ENCODE data around the gene PLPP7. TPM values are rescaled to one million over a fixed set of nuclear protein-coding genes. Genes with fewer than 3 reads are reported as not detected.

The PLPP7 gene
- total RNA-seq, 4 donors from 2014 or later, result 7.8 to 11.1 (median 8.5) TPM

DNA sequence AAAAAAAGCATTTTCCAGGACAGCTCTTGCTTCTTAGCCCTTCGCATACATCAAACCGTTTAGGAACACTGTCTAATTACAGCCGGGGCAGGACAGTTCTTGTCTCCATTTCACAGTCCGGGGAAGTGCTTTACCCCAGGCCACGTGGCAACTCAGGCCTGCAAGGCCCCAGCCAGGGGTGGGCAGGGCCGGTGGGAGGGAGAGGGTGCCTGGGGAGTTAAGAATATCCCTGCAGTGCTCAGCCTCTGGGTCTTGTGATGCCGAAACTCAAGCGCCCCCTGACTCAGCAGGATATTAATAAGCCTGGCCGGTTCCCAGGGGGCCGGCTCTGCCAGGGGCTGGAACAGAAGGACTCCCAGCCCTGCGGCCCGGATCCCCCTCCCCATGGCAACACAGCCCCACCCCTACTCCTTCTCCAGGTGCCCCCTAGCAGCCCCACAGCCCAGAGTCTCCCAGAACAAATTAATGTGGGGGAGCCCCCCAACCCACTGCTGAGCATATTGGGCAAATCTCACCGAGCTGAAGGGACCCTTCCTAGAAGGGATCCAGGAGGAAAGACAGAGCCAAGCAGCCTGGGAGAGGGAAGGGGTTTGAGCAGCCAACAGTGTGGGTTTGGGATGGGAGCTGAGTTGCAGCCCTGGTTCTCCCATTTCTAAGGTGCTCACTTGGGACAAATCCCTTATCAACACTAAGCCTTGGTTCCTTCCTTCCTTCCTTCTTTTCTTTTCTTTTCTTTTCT lies 45.3 kb downstream of the PLPP7 start:
- no peak for TF ChIP-seq CTCF (IDR thresholded peaks at IDR 0.05; ENCODE audit: low read depth)

- no peak for TF ChIP-seq CTCF (IDR thresholded peaks at IDR 0.05; ENCODE audit: low read depth)
These were observed 45.8 kb downstream of the PLPP7 start for GRCh38 chr9:131335368-131335755.

GRCh38 chr9:131337131-131337848 lies 47.8 kb downstream of the PLPP7 start:
- TF ChIP-seq CTCF (IDR thresholded peaks at IDR 0.05; ENCODE audit: low read depth), result no peak

- TF ChIP-seq CTCF (IDR thresholded peaks at IDR 0.05; ENCODE audit: low read depth), result no peak
These were observed 57.0 kb downstream of the PLPP7 start for GRCh38 chr9:131346559-131346958.

GRCh38 chr9:131347376-131348020 lies 58.0 kb downstream of the PLPP7 start:
- TF ChIP-seq CTCF (IDR thresholded peaks at IDR 0.05; ENCODE audit: low read depth), result no peak

DNA sequence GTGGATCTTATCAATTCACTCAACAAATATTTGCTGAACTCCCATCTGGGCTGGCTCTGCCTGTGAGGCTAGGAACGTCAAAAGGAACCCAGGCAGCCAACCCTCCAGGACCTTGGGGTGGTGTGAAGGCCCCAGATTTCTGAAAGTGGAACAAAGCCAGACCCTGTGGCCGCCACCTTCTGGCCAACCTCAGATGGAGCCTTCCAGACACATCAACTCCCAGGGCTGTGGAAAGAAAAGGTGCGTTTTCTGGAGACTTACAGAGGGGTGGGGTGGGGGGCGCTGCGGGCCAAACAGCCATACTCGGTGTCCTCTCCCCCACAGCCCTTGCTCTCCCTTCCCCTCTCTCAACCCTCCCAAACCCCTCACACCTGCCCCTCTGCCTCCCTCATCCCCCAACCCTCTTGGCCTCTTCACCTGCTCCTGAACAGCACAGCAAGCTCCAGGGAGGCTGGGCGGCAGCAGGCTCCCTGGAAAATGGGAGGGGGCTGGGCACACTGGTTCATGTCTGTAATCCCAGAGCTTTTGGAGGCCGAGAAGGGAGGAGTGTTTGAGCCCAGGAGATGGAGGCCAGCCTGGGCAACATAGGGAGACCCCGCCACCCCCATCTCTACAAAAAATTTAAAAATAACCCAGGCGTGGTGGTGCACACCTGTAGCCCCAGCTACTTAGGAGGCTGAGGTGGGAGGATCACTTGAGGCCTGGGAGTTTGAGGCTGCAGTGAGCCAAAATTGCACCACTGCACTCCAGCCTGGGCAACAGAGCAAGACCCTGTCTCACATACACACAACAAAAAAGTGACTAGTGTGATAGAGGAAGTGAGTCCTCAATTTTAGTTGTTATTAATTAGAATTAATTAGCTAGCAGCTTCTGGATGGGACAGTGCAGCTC lies 59.4 kb downstream of the PLPP7 start:
- TF ChIP-seq CTCF (IDR thresholded peaks at IDR 0.05; ENCODE audit: low read depth), result no peak
